ENCODE data around the gene TRAPPC3L.

TRAPPC3L gene

DNA sequence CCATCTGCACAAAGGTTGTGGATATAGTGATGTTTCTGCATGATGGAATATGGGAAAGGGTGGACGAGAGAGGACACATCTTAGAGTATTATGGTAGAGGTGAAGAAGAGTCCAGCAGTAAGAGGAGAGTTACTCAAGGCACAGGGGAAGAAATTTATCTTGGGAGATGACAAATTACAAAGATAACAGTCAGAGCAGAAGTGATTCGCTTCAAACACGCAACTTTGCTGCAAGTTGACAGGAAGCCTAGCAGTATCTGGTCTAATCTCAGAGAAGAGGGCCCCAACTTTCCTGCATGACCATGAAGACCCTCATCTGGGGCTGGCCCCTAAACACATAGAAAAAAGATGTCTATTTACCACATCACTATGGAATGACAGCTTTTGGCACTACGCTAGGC, 85.6 kb downstream of the TRAPPC3L start:
- TF ChIP-seq CTCF (IDR thresholded peaks at IDR 0.05), result no peak

- no peak for TF ChIP-seq CTCF (IDR thresholded peaks at IDR 0.05)
Observed at GRCh38 chr6:116458264-116458663, 87.2 kb downstream of the TRAPPC3L start.

DNA sequence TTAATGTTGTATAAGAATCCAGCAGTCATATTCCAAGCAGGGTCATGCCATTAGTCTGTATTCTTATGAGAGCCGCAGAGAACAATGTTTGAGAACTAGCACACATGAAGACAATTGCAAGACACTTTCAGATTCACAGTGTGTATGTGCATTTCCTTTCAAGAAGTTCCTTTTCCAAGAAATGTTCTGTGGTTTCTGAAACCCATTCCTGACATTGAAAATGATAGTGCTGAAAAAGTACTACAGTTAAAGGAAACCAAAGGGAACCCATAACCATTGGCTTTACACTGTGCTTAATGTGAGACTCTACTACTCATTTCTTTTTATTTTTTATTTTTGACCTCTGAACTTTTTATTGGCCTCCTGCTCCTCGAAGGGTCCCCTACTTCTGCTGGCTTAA, 88.6 kb downstream of the TRAPPC3L start:
- no peak for TF ChIP-seq CTCF (IDR thresholded peaks at IDR 0.05)

GRCh38 chr6:116456106-116456505, 89.4 kb downstream of the TRAPPC3L start:
- no peak for TF ChIP-seq CTCF (IDR thresholded peaks at IDR 0.05)

GRCh38 chr6:116452531-116452930, 93.0 kb downstream of the TRAPPC3L start:
- TF ChIP-seq CTCF (IDR thresholded peaks at IDR 0.05), result no peak

GRCh38 chr6:116451916-116452315, 93.6 kb downstream of the TRAPPC3L start:
- no peak for TF ChIP-seq CTCF (IDR thresholded peaks at IDR 0.05)

- TF ChIP-seq CTCF (IDR thresholded peaks at IDR 0.05), result no peak
Observed at GRCh38 chr6:116450769-116451740, 94.4 kb downstream of the TRAPPC3L start.
